Neuron (in vitro differentiated cells): ENCODE data around the gene TES.
"Not testable (repeated sequence)": the region's sequence is repeated elsewhere in the genome, so short reads cannot be mapped to it uniquely, and the experiment has no call there.

Source experiments
- H2AFZ ChIP-seq: one replicate; pipeline ENCODE4 v1.6.1; 2013; ENCODE audit warnings: low read depth, mild to moderate bottlenecking, inconsistent platforms, low read length, moderate library complexity
- H3K27me3 ChIP-seq: one replicate; pipeline ENCODE4 v1.6.1; 2013; ENCODE audit warnings: low read length; ENCODE audit not compliant: insufficient read depth
- H3K36me3 ChIP-seq: one replicate; pipeline ENCODE4 v1.6.1; 2013; ENCODE audit warnings: low read length; ENCODE audit not compliant: insufficient read depth
- H3K4me1 ChIP-seq: one replicate; pipeline ENCODE4 v1.6.1; 2013; ENCODE audit warnings: low read length; ENCODE audit not compliant: insufficient read depth
- H3K4me3 ChIP-seq: 2 replicates; pipeline ENCODE4 v1.5.1; 2013; ENCODE audit warnings: mild to moderate bottlenecking, low read length, moderate library complexity
- H3K9me3 ChIP-seq: one replicate; pipeline ENCODE4 v1.6.1; 2013; ENCODE audit warnings: low read length

Gene TES

GRCh38 chr7:116242759-116243158, 32.4 kb downstream of the TES start:
- no peaks in the 10 kb centered on the region for H3K27me3 ChIP-seq
- no peaks in the 10 kb centered on the region for H3K4me1 ChIP-seq
- no peaks in the 10 kb centered on the region for H3K36me3 ChIP-seq
- H3K4me3 ChIP-seq: no peak overlapping the region
- H2AFZ ChIP-seq: no peak overlapping the region
- peaks cover 8% of the 10 kb centered on the region for H3K9me3 ChIP-seq

GRCh38 chr7:116244803-116245202, 34.5 kb downstream of the TES start:
- H3K4me3 ChIP-seq, H2AFZ ChIP-seq, H3K27me3 ChIP-seq, H3K36me3 ChIP-seq, H3K9me3 ChIP-seq, H3K4me1 ChIP-seq: not testable (repeated sequence)

- peaks cover 4% of the 10 kb centered on the region for H3K36me3 ChIP-seq
These were observed 36.0 kb downstream of the TES start for GRCh38 chr7:116246357-116246756.

GRCh38 chr7:116249969-116250553, 39.7 kb downstream of the TES start:
- H3K4me3 ChIP-seq: no peak overlapping the region
- no peaks in the 10 kb centered on the region for H3K27me3 ChIP-seq
- peaks cover 1% of the 10 kb centered on the region for H3K9me3 ChIP-seq
- no peak overlapping the region for H2AFZ ChIP-seq
- H3K36me3 ChIP-seq: peaks cover 6% of the 10 kb centered on the region
- no peaks in the 10 kb centered on the region for H3K4me1 ChIP-seq

More at GRCh38 chr7:116246357-116246756, 36.0 kb downstream of the TES start:
- peaks cover 8% of the 10 kb centered on the region for H3K9me3 ChIP-seq
- no peaks in the 10 kb centered on the region for H3K27me3 ChIP-seq
- no peak overlapping the region for H3K4me3 ChIP-seq
- H3K4me1 ChIP-seq: no peaks in the 10 kb centered on the region
- no peak overlapping the region for H2AFZ ChIP-seq

GRCh38 chr7:116251675-116252074, 41.3 kb downstream of the TES start:
- peaks cover 6% of the 10 kb centered on the region for H3K36me3 ChIP-seq
- H3K9me3 ChIP-seq: no peaks in the 10 kb centered on the region
- no peak overlapping the region for H3K4me3 ChIP-seq
- no peaks in the 10 kb centered on the region for H3K27me3 ChIP-seq
- H3K4me1 ChIP-seq: no peaks in the 10 kb centered on the region
- no peak overlapping the region for H2AFZ ChIP-seq

GRCh38 chr7:116252249-116252648, 41.9 kb downstream of the TES start:
- Histone ChIP-seq H3K9me3 (no peaks in the 10 kb centered on the region), H3K27me3 (no peaks in the 10 kb centered on the region), H2AFZ (no peak overlapping the region), H3K4me1 (no peaks in the 10 kb centered on the region), H3K4me3 (no peak overlapping the region), H3K36me3 (peaks cover 6% of the 10 kb centered on the region)

GRCh38 chr7:116257156-116257555, 46.8 kb downstream of the TES start:
- Histone ChIP-seq H3K9me3 (no peaks in the 10 kb centered on the region), H3K27me3 (no peaks in the 10 kb centered on the region), H3K4me3 (no peak overlapping the region), H3K4me1 (peaks cover 14% of the 10 kb centered on the region), H3K36me3 (no peaks in the 10 kb centered on the region), H2AFZ (no peak overlapping the region)

GRCh38 chr7:116258734-116259133, 48.4 kb downstream of the TES start:
- Histone ChIP-seq H3K9me3 (no peaks in the 10 kb centered on the region), H3K4me1 (peaks cover 14% of the 10 kb centered on the region), H3K36me3 (no peaks in the 10 kb centered on the region), H3K4me3 (no peak overlapping the region), H2AFZ (no peak overlapping the region), H3K27me3 (no peaks in the 10 kb centered on the region)

GRCh38 chr7:116259156-116259870, 49.0 kb downstream of the TES start:
- no peak overlapping the region for H2AFZ ChIP-seq
- H3K27me3 ChIP-seq: no peaks in the 10 kb centered on the region
- no peak overlapping the region for H3K4me3 ChIP-seq
- H3K9me3 ChIP-seq: no peaks in the 10 kb centered on the region
- no peaks in the 10 kb centered on the region for H3K36me3 ChIP-seq
- peaks cover 14% of the 10 kb centered on the region for H3K4me1 ChIP-seq

- H3K27me3 ChIP-seq: no peaks in the 10 kb centered on the region
- H2AFZ ChIP-seq: no peak overlapping the region
- no peak overlapping the region for H3K4me3 ChIP-seq
- peaks cover 14% of the 10 kb centered on the region for H3K4me1 ChIP-seq
- H3K36me3 ChIP-seq: no peaks in the 10 kb centered on the region
- no peaks in the 10 kb centered on the region for H3K9me3 ChIP-seq
These were observed 49.6 kb downstream of the TES start for GRCh38 chr7:116259871-116260440.

GRCh38 chr7:116261904-116262303, 51.6 kb downstream of the TES start:
- Histone ChIP-seq H3K36me3 (no peaks in the 10 kb centered on the region), H3K27me3 (no peaks in the 10 kb centered on the region), H3K9me3 (no peaks in the 10 kb centered on the region), H2AFZ (no peak overlapping the region), H3K4me3 (no peak overlapping the region), H3K4me1 (peaks cover 14% of the 10 kb centered on the region)

GRCh38 chr7:116265881-116266280, 55.5 kb downstream of the TES start:
- H3K4me3 ChIP-seq: no peak overlapping the region
- H3K9me3 ChIP-seq: no peaks in the 10 kb centered on the region
- H3K36me3 ChIP-seq: no peaks in the 10 kb centered on the region
- H3K4me1 ChIP-seq: peaks cover under 1% of the 10 kb centered on the region
- H2AFZ ChIP-seq: no peak overlapping the region
- no peaks in the 10 kb centered on the region for H3K27me3 ChIP-seq

GRCh38 chr7:116269466-116269865, 59.1 kb downstream of the TES start:
- H3K27me3 ChIP-seq: no peaks in the 10 kb centered on the region
- peaks cover 4% of the 10 kb centered on the region for H3K4me1 ChIP-seq
- H3K9me3 ChIP-seq: no peaks in the 10 kb centered on the region
- no peaks in the 10 kb centered on the region for H3K36me3 ChIP-seq
- no peak overlapping the region for H2AFZ ChIP-seq
- H3K4me3 ChIP-seq: no peak overlapping the region
